WTC11 (cell line): Measurements from ENCODE around the gene TNS2. TPM values are rescaled to one million over a fixed set of nuclear protein-coding genes. Genes with fewer than 3 reads are reported as not detected.

ENCODE experiments used
- ATAC-seq: fragments of 200-7000 bp; cut with Tn5 transposase; 2 replicates; pipeline ENCODE4 v1.10.0; 2021; ENCODE audit warnings: mild to moderate bottlenecking, moderate library complexity
- CTCF ChIA-PET: fragments of 300-600 bp; sonication (Branson Sonifier 250); formaldehyde crosslinking; loops from one replicate; lab custom pipeline; 2021; ENCODE audit warnings: antibody characterized with exemption; lab: Charles Lee
- POLR2A ChIA-PET: fragments of 350-600 bp; sonication (Branson Sonifier 250); formaldehyde crosslinking; loops from one replicate; lab custom pipeline; 2021; ENCODE audit warnings: antibody characterized with exemption; lab: Charles Lee
- DNase-seq: peaks from one replicate; pipeline ENCODE4 v3.0.0; 2021; ENCODE audit warnings: low spot score
- H3K27ac Mint-ChIP-seq: 2 replicates; pipeline ENCODE4 v1.8.0; 2021; ENCODE audit warnings: mixed read lengths
- H3K27me3 Mint-ChIP-seq: 2 replicates; pipeline ENCODE4 v1.8.0; 2021; ENCODE audit warnings: low read depth, mild to moderate bottlenecking, moderate library complexity, mixed read lengths
- H3K36me3 Mint-ChIP-seq: 2 replicates; pipeline ENCODE4 v1.8.0; 2021; ENCODE audit warnings: mixed read lengths
- H3K4me1 Mint-ChIP-seq: 2 replicates; pipeline ENCODE4 v1.8.0; 2022; ENCODE audit warnings: mixed read lengths
- H3K4me3 Mint-ChIP-seq: 2 replicates; pipeline ENCODE4 v1.8.0; 2021; ENCODE audit warnings: mild to moderate bottlenecking, moderate library complexity, mixed read lengths
- H3K9me3 Mint-ChIP-seq: 2 replicates; pipeline ENCODE4 v1.8.0; 2021; ENCODE audit warnings: mixed read lengths
- AR ChIP-seq: fragments of 250-450 bp; sonication (Bioruptor Pico); IDR thresholded peaks from 2 replicates; pipeline ENCODE4 v1.9.0; 2021; ENCODE audit warnings: mild to moderate bottlenecking
- ARID4B ChIP-seq: sonication (generic); formaldehyde crosslinking; IDR thresholded peaks from 2 replicates; pipeline ENCODE4 v1.8.0; 2023; ENCODE audit warnings: missing genetic modification reagents, mild to moderate bottlenecking, borderline replicate concordance
- ELF4 ChIP-seq: sonication (generic); formaldehyde crosslinking; IDR thresholded peaks from 2 replicates; pipeline ENCODE4 v1.8.1; 2022; ENCODE audit warnings: low read depth, mild to moderate bottlenecking, moderate library complexity, missing genetic modification reagents
- EMX1 ChIP-seq: fragments of 250-450 bp; sonication (Bioruptor Pico); IDR thresholded peaks from 2 replicates; pipeline ENCODE4 v1.8.0; 2021; ENCODE audit warnings: mild to moderate bottlenecking
- GRHL2 ChIP-seq: fragments of 250-450 bp; sonication (Bioruptor Pico); IDR thresholded peaks from 2 replicates; pipeline ENCODE4 v1.8.0; 2022; ENCODE audit warnings: mild to moderate bottlenecking, moderate library complexity; ENCODE audit not compliant: insufficient replicate concordance, severe bottlenecking
- NR1H2 ChIP-seq: sonication (generic); formaldehyde crosslinking; IDR thresholded peaks from 2 replicates; pipeline ENCODE4 v1.9.0; 2021; ENCODE audit warnings: mild to moderate bottlenecking, moderate library complexity, missing genetic modification reagents
- OVOL2 ChIP-seq: fragments of 250-450 bp; sonication (Bioruptor Pico); IDR thresholded peaks from 2 replicates; pipeline ENCODE4 v1.9.0; 2021; ENCODE audit warnings: mild to moderate bottlenecking, borderline replicate concordance
- PRRX2 ChIP-seq: fragments of 250-450 bp; sonication (Bioruptor Pico); IDR thresholded peaks from 2 replicates; pipeline ENCODE4 v1.8.0; 2021; ENCODE audit warnings: mild to moderate bottlenecking
- RELA ChIP-seq: sonication (generic); formaldehyde crosslinking; IDR thresholded peaks from 2 replicates; pipeline ENCODE4 v1.8.1; 2022; ENCODE audit warnings: missing genetic modification reagents, mild to moderate bottlenecking, borderline replicate concordance
- SMAD3 ChIP-seq: sonication (generic); formaldehyde crosslinking; IDR thresholded peaks from 2 replicates; pipeline ENCODE4 v1.8.0; 2022; ENCODE audit warnings: missing genetic modification reagents, mild to moderate bottlenecking, borderline replicate concordance
- TEAD4 ChIP-seq: sonication (generic); formaldehyde crosslinking; IDR thresholded peaks from 2 replicates; pipeline ENCODE4 v1.8.0; 2022; ENCODE audit warnings: mild to moderate bottlenecking, missing genetic modification reagents
- ZNF396 ChIP-seq: fragments of 250-450 bp; sonication (Bioruptor Pico); IDR thresholded peaks from 2 replicates; pipeline ENCODE4 v1.8.0; 2021; ENCODE audit warnings: mild to moderate bottlenecking, moderate library complexity, borderline replicate concordance
- total RNA-seq: library from RNA; stranded (reverse); gene quantifications from 3 replicates; pipeline ENCODE4 v1.2.3, GENCODE V29; 2021
- TF ChIP-seq, protein P1 (sequence below): sonication (generic); formaldehyde crosslinking; IDR thresholded peaks from 2 replicates; pipeline ENCODE4 v1.8.1; 2023; ENCODE audit warnings: mild to moderate bottlenecking, missing genetic modification reagents
- TF ChIP-seq, protein P2 (sequence below): fragments of 200-600 bp; IDR thresholded peaks from 2 replicates; pipeline ENCODE4 v1.8.0; 2022; ENCODE audit warnings: antibody characterized with exemption
- TF ChIP-seq, protein P3 (sequence below): sonication (generic); formaldehyde crosslinking; conservative IDR thresholded peaks from 2 replicates; pipeline ENCODE4 v1.8.1; 2022; ENCODE audit warnings: mild to moderate bottlenecking, missing genetic modification reagents
- TF ChIP-seq, protein P4 (sequence below): sonication (generic); formaldehyde crosslinking; IDR thresholded peaks from 2 replicates; pipeline ENCODE4 v1.8.1; 2023; ENCODE audit warnings: mild to moderate bottlenecking, missing genetic modification reagents, moderate library complexity
- TF ChIP-seq, protein P5 (sequence below): sonication (generic); formaldehyde crosslinking; IDR thresholded peaks from 2 replicates; pipeline ENCODE4 v1.8.1; 2022; ENCODE audit warnings: low read depth, mild to moderate bottlenecking, moderate library complexity, missing genetic modification reagents, borderline replicate concordance
- TF ChIP-seq, protein P6 (sequence below): sonication (generic); formaldehyde crosslinking; IDR thresholded peaks from 2 replicates; pipeline ENCODE4 v1.8.0; 2022; ENCODE audit warnings: mild to moderate bottlenecking, missing genetic modification reagents

TNS2 gene
- total RNA-seq, 1 experiment from 2014 or later = 7.7 TPM

- TF ChIP-seq AR (CRISPR knock-in tag) (no peak), PRRX2 (CRISPR knock-in tag) (no peak), SMAD3 (CRISPR knock-in tag) (no peak), OVOL2 (CRISPR knock-in tag) (no peak), RELA (CRISPR knock-in tag) (no peak), ELF4 (CRISPR knock-in tag) (no peak), EMX1 (CRISPR knock-in tag) (no peak), NR1H2 (no peak), TEAD4 (CRISPR knock-in tag) (no peak), GRHL2 (CRISPR knock-in tag) (no peak), ZNF396 (CRISPR knock-in tag) (no peak)
- TF ChIP-seq, protein P1, sequence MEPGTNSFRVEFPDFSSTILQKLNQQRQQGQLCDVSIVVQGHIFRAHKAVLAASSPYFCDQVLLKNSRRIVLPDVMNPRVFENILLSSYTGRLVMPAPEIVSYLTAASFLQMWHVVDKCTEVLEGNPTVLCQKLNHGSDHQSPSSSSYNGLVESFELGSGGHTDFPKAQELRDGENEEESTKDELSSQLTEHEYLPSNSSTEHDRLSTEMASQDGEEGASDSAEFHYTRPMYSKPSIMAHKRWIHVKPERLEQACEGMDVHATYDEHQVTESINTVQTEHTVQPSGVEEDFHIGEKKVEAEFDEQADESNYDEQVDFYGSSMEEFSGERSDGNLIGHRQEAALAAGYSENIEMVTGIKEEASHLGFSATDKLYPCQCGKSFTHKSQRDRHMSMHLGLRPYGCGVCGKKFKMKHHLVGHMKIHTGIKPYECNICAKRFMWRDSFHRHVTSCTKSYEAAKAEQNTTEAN (CRISPR knock-in tag) = no peak
- TF ChIP-seq, protein P2, sequence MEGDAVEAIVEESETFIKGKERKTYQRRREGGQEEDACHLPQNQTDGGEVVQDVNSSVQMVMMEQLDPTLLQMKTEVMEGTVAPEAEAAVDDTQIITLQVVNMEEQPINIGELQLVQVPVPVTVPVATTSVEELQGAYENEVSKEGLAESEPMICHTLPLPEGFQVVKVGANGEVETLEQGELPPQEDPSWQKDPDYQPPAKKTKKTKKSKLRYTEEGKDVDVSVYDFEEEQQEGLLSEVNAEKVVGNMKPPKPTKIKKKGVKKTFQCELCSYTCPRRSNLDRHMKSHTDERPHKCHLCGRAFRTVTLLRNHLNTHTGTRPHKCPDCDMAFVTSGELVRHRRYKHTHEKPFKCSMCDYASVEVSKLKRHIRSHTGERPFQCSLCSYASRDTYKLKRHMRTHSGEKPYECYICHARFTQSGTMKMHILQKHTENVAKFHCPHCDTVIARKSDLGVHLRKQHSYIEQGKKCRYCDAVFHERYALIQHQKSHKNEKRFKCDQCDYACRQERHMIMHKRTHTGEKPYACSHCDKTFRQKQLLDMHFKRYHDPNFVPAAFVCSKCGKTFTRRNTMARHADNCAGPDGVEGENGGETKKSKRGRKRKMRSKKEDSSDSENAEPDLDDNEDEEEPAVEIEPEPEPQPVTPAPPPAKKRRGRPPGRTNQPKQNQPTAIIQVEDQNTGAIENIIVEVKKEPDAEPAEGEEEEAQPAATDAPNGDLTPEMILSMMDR = no peak
- TF ChIP-seq, protein P3, sequence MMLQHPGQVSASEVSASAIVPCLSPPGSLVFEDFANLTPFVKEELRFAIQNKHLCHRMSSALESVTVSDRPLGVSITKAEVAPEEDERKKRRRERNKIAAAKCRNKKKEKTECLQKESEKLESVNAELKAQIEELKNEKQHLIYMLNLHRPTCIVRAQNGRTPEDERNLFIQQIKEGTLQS (CRISPR knock-in tag) = no peak
- TF ChIP-seq, protein P4, sequence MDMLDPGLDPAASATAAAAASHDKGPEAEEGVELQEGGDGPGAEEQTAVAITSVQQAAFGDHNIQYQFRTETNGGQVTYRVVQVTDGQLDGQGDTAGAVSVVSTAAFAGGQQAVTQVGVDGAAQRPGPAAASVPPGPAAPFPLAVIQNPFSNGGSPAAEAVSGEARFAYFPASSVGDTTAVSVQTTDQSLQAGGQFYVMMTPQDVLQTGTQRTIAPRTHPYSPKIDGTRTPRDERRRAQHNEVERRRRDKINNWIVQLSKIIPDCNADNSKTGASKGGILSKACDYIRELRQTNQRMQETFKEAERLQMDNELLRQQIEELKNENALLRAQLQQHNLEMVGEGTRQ (CRISPR knock-in tag) = no peak
- TF ChIP-seq, protein P5, sequence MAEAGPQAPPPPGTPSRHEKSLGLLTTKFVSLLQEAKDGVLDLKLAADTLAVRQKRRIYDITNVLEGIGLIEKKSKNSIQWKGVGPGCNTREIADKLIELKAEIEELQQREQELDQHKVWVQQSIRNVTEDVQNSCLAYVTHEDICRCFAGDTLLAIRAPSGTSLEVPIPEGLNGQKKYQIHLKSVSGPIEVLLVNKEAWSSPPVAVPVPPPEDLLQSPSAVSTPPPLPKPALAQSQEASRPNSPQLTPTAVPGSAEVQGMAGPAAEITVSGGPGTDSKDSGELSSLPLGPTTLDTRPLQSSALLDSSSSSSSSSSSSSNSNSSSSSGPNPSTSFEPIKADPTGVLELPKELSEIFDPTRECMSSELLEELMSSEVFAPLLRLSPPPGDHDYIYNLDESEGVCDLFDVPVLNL (CRISPR knock-in tag) = no peak
- TF ChIP-seq, all 79 proteins: peak for 0
Observed at GRCh38 chr12:53082637-53083175, 32.8 kb downstream of the TNS2 start (continued).

DNA sequence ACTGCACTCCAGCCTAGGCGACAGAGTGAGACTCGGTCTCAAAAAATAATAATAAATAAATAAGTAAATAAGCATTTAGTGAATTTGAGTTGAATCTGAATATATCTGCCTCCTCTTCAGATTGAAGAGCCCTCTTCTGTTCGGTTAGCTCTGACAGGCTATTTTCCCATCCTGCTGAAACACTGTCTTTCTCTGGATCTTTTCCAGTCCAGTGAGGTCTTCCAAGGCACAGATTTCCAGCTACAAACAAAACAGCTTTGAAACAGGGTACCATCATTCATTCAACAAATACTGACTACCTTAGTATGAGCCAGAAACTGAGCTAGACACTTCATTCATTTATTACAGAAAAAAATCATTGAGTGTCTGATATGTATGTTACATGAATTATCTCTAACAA, 36.5 kb downstream of the TNS2 start:
- Mint-ChIP-seq H3K27me3 (peaks cover 82% of the 10 kb centered on the region), H3K27ac (no peak overlapping the region), H3K4me3 (no peak overlapping the region), H3K9me3 (no peaks in the 10 kb centered on the region), H3K36me3 (no peaks in the 10 kb centered on the region), H3K4me1 (no peaks in the 10 kb centered on the region; the same call in 1 of the 2 replicates)
- DNase-seq = no peak
- CTCF ChIA-PET = interaction anchor here (1.2 to 3.9 kb wide), 5 partner anchors 13 to 266 kb away, joined by 3 to 28 read pairs (median 4); partner anchors contain the start of gene AAAS
- ATAC-seq = no peak
- POLR2A ChIA-PET = no interaction called here
- TF ChIP-seq NR1H2 = no peak
- TF ChIP-seq, protein P6, sequence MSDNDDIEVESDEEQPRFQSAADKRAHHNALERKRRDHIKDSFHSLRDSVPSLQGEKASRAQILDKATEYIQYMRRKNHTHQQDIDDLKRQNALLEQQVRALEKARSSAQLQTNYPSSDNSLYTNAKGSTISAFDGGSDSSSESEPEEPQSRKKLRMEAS (CRISPR knock-in tag) = no peak
- no peak for TF ChIP-seq ARID4B
